GM18873 (cell line): ENCODE results near the gene NKX6-2.
"Not testable (repeated sequence)": the region's sequence is repeated elsewhere in the genome, so short reads cannot be mapped to it uniquely, and the experiment has no call there.

Experiments
- ATAC-seq: cut with Tn5 transposase; IDR thresholded peaks from one replicate; pipeline ENCODE4 v1.9.1; 2021; ENCODE audit warnings: mild to moderate bottlenecking, moderate library complexity, moderate number of reproducible peaks; ENCODE audit not compliant: unreplicated experiment, low FRiP score

NKX6-2 gene

DNA sequence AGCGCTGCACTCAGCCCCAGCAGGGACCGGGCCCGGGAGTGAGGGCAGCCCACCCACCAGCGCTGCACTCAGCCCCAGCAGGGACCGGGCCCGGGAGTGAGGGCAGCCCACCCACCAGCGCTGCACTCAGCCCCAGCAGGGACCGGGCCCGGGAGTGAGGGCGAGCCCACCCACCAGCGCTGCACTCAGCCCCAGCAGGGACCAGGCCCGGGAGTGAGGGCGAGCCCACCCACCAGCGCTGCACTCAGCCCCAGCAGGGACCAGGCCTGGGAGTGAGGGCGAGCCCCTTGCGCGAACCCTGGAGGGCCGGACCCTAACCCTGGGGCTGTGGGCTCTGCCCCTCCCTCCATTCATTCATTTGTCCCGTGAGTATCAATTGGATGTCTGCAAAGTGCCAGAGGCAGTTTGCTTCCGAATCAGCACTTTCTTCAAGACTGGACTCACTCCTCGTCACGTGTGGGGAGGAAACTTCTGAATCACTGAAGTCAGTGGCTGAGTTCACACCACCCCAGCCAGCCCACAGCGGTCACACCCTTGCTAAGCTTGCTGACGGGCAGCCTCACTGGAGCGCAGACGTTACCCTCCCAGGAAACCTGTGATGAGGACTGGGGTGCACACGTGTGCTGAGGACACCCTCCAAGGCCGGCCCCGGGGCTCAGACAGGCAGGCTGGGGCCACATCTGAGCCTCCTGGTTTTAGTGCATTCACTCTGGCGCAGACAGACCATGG is 42.6 kb downstream of the NKX6-2 start:
- not testable (repeated sequence) for ATAC-seq

DNA sequence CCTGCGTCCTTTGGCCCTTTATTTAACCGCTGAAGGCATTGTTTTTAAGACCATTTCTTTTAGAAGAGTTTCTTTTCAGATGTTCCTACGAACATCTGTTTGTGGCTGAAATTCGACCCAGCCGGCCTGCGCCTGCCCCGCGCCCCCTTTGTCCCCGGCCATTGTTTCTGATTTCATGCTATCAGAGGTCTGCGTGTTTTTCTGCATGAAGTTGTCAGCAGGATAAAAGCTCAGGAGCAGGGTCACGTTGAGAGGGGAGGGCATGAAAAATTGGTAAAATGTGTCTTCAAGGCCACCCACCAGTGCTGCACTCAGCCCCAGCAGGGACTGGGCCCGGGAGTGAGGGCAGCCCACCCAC is 43.1 kb downstream of the NKX6-2 start:
- ATAC-seq = no peak

DNA sequence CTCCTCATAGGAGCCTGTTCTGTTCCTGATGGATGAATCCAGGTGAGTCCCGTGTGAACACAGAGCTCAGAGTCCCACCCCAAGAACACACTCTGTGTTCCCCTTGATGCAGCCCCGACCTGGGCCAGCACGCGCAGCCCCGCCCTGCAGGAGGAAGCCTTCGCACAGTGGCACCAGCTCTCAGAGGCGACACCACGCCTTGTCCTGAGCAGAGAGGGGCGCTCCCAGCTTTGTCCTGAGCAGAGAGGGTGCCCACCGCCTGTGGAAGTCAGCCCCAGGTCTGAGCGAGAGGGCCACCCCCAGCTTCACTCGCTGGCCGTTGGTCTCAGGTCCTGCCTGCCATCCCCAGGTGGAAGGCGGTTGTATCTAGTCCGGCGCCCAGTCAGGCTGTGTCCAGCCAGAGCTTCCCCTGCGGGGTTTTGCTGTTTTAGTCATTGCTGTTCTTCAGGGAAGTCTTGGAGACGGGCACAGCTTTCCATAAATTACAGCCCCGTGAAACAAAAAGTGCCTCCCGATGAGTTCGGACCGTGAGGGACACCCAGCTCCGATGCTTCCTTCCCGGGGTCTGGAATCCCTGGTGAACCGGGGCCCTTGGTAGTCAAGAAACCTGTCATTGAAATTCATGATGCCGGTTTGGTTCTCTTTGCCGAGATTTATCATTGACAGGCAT is 43.6 kb downstream of the NKX6-2 start:
- no peak for ATAC-seq

DNA sequence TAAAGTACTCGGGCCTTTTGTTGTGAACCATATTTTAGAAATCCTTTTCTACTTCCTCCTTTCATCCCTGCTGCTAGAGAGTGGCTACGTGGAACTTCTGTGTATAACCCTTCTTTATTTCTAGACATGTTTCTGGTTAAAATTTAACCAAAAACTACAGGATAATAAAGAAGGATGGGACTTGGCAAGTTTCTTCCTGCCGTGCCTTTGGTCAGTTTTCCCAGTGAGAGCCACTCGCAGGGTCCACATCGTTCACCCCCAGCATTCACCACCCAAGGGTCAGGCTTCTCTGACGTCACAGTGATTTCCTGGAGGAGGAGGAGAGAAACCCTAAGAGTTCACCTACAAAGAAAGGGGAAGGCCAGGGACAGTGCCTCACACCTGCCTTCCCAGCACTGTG is 45.4 kb downstream of the NKX6-2 start:
- ATAC-seq = no peak

GRCh38 chr10:132739225-132739613 is 46.7 kb downstream of the NKX6-2 start:
- ATAC-seq = no peak

GRCh38 chr10:132738454-132739224 is 47.3 kb downstream of the NKX6-2 start:
- ATAC-seq = no peak

- ATAC-seq = no peak
Measured at GRCh38 chr10:132737390-132738048, 48.4 kb downstream of the NKX6-2 start.

DNA sequence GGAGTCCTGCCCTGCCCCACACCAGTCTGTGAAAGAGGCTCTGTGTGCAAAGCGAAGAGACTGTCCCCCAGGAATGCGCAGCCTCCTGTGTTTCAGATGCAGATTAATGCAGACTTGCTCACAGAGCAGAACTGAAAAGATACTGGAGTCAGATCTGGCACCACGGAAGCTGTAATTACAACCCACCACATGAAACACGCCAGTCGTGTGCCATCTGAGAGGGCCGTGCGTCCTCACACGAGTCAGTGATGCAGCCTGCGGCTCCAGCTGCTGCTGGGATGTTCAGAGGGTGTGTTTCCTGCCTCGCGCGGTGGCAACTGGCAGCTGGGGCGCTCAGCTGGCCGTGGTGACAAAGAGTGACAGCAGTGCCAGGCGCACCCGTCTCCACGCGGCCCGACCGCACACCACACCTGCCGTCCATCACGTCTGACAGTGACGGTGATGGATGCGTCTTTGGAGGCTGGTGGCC is 50.0 kb downstream of the NKX6-2 start:
- no peak for ATAC-seq

DNA sequence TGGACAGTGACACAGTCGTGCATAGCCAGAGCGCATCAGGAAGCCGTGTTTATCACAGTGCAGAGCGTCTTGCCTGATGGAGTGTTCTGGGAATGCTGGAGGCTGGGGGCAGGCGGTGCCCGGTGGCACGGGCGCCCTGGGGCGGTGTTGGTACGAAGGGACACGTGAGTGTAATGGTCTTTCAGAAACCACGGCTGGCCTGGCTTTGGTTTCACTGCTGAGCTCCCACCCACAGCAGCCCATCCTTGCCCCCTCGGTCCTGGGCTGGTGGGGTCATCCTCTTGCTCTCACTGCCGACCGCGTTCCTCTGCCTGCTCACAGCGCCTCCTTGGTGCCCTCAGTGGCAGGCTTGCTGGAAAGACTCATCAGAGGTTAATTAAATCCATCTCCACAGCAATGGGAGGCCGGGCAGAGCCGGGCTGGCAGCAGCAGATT is 50.6 kb downstream of the NKX6-2 start:
- ATAC-seq = no peak

DNA sequence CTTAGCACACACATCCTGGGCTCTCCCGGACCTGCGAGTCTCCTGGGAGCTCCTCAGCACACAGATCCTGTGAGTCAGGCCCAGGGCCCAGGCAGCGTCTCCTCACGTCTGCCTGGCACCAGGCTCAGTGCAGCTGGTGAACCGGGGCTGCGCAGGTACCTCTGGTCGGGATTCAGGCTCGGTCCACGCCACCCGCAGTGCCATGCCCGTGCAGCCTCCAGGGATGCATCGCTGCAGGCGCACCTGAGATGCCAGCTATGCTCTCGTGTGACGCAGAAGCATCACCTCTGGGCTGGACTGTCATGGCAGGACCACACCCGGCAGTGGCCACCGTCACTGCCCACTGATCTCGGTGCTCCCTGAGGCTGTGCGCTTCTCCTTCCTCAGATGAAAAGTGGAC is 52.0 kb downstream of the NKX6-2 start:
- ATAC-seq = no peak
